GM18526 (cell line): Measurements from ENCODE around the gene EHD3.

Experiments used
- POLR2A ChIP-seq: IDR thresholded peaks from 3 replicates; pipeline ENCODE4 v1.6.1; 2011; ENCODE audit not compliant: insufficient read length; ENCODE audit errors: extremely low read depth

Gene EHD3

GRCh38 chr2:31223026-31223425 is 10.9 kb upstream of the EHD3 start:
- TF ChIP-seq POLR2A = no peak

- no peak for TF ChIP-seq POLR2A
Observed at GRCh38 chr2:31223749-31224148, 10.2 kb upstream of the EHD3 start.

- TF ChIP-seq POLR2A = no peak
Observed at GRCh38 chr2:31226266-31226665, 7.7 kb upstream of the EHD3 start.

- TF ChIP-seq POLR2A = no peak
Observed at GRCh38 chr2:31227110-31227509, 6.8 kb upstream of the EHD3 start.

GRCh38 chr2:31227711-31228125 is 6.2 kb upstream of the EHD3 start:
- no peak for TF ChIP-seq POLR2A

- no peak for TF ChIP-seq POLR2A
Observed at GRCh38 chr2:31228717-31229116, 5.2 kb upstream of the EHD3 start.

- no peak for TF ChIP-seq POLR2A
Observed at GRCh38 chr2:31230751-31231150, 3.2 kb upstream of the EHD3 start.

GRCh38 chr2:31231571-31232302 is 2.2 kb upstream of the EHD3 start:
- no peak for TF ChIP-seq POLR2A

GRCh38 chr2:31232586-31232985 is 1.4 kb upstream of the EHD3 start:
- TF ChIP-seq POLR2A = no peak

GRCh38 chr2:31233231-31233630 is 721 bp upstream of the EHD3 start:
- no peak for TF ChIP-seq POLR2A

GRCh38 chr2:31234683-31235503 is 941 bp downstream of the EHD3 start:
- no peak for TF ChIP-seq POLR2A

GRCh38 chr2:31235504-31235902 is 1.6 kb downstream of the EHD3 start:
- no peak for TF ChIP-seq POLR2A

GRCh38 chr2:31236433-31237205 is 2.7 kb downstream of the EHD3 start:
- TF ChIP-seq POLR2A = no peak

GRCh38 chr2:31237348-31238017 is 3.5 kb downstream of the EHD3 start:
- TF ChIP-seq POLR2A = no peak
